ENCODE results near the gene SETSIP.

DNA sequence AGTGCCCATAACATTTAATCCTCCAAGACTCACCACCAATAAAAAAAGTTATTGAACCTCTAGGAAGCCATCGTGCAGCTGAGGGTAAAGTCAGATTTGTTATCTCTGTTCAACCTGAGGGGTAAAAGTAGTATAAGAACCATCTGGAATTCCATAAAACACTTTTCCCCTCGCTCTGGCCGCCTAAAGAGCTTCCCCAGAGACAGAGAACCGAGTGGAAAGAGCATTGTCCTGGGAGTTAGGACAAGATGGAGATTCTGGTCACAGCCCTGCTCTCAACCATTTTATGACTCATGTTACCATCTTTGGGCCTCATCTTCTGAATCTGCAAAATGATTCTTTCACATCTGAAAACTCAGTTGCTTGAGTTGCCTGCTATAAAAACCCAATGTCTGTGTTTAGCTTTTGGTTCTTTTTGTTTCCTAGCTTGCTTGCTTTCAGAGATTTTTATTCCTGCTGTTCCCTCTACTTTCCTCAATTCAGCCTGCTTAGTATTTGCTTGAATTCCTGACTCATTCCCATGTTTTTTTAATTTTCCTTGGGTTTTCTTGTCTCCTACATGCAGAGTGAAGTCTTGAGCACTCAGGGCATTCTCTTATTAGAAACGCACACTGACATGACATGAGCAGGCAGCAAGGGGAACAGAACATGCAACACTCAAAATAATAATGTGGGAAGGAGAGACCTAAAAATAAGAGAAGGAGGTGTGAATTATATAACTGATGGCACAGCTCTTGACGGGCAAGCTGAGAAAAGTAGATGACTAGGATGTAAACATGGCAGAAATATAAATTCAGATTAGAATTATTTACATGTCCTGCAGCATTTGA, 43.7 kb downstream of the SETSIP start:
- TF ChIP-seq, protein P1, sequence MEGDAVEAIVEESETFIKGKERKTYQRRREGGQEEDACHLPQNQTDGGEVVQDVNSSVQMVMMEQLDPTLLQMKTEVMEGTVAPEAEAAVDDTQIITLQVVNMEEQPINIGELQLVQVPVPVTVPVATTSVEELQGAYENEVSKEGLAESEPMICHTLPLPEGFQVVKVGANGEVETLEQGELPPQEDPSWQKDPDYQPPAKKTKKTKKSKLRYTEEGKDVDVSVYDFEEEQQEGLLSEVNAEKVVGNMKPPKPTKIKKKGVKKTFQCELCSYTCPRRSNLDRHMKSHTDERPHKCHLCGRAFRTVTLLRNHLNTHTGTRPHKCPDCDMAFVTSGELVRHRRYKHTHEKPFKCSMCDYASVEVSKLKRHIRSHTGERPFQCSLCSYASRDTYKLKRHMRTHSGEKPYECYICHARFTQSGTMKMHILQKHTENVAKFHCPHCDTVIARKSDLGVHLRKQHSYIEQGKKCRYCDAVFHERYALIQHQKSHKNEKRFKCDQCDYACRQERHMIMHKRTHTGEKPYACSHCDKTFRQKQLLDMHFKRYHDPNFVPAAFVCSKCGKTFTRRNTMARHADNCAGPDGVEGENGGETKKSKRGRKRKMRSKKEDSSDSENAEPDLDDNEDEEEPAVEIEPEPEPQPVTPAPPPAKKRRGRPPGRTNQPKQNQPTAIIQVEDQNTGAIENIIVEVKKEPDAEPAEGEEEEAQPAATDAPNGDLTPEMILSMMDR (IDR thresholded peaks at IDR 0.05; ENCODE audit: insufficient read depth, low read length) = no peak
- no peak for TF ChIP-seq GABPA (IDR thresholded peaks at IDR 0.05; ENCODE audit: low read depth)
- TF ChIP-seq POLR2AphosphoS5 (IDR thresholded peaks at IDR 0.05; ENCODE audit: low read depth) = no peak
- TF ChIP-seq, protein P2, sequence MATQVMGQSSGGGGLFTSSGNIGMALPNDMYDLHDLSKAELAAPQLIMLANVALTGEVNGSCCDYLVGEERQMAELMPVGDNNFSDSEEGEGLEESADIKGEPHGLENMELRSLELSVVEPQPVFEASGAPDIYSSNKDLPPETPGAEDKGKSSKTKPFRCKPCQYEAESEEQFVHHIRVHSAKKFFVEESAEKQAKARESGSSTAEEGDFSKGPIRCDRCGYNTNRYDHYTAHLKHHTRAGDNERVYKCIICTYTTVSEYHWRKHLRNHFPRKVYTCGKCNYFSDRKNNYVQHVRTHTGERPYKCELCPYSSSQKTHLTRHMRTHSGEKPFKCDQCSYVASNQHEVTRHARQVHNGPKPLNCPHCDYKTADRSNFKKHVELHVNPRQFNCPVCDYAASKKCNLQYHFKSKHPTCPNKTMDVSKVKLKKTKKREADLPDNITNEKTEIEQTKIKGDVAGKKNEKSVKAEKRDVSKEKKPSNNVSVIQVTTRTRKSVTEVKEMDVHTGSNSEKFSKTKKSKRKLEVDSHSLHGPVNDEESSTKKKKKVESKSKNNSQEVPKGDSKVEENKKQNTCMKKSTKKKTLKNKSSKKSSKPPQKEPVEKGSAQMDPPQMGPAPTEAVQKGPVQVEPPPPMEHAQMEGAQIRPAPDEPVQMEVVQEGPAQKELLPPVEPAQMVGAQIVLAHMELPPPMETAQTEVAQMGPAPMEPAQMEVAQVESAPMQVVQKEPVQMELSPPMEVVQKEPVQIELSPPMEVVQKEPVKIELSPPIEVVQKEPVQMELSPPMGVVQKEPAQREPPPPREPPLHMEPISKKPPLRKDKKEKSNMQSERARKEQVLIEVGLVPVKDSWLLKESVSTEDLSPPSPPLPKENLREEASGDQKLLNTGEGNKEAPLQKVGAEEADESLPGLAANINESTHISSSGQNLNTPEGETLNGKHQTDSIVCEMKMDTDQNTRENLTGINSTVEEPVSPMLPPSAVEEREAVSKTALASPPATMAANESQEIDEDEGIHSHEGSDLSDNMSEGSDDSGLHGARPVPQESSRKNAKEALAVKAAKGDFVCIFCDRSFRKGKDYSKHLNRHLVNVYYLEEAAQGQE (IDR thresholded peaks at IDR 0.05; ENCODE audit: insufficient replicate concordance, low read depth) = no peak
- no peak for TF ChIP-seq SPI1 (IDR thresholded peaks at IDR 0.05; ENCODE audit: borderline replicate concordance, low read depth)
